Measurements from ENCODE around the gene HECW1.
"Not testable (repeated sequence)": the region's sequence is repeated elsewhere in the genome, so short reads cannot be mapped to it uniquely, and the experiment has no call there.

Gene HECW1

GRCh38 chr7:43482679-43483252 lies 370.3 kb downstream of the HECW1 start:
- no peak overlapping the region for H3K27ac ChIP-seq (ENCODE audit: low read depth, low read length)
- H3K27me3 ChIP-seq (ENCODE audit: control insufficient read depth in 1 of 2, insufficient read depth in 2 of 2, low read length in 2 of 2) = no peaks in the 10 kb centered on the region
- H3K4me3 ChIP-seq (ENCODE audit: low read depth in 1 of 2, low read length in 2 of 2) = no peak overlapping the region
- no peaks in the 10 kb centered on the region for H3K4me1 ChIP-seq (ENCODE audit: control insufficient read depth in 1 of 2, insufficient read depth in 2 of 2, low read length in 2 of 2)
- no peaks in the 10 kb centered on the region for H3K36me3 ChIP-seq (ENCODE audit: control insufficient read depth in 1 of 2, insufficient read depth in 2 of 2, low read length in 2 of 2)
- H3K9me3 ChIP-seq (ENCODE audit: control insufficient read depth in 1 of 2, low read length in 2 of 2) = no peaks in the 10 kb centered on the region
- H3K9ac ChIP-seq (ENCODE audit: low read depth in 1 of 2, low read length in 2 of 2) = no peak overlapping the region

- no peaks in the 10 kb centered on the region for H3K9me3 ChIP-seq (ENCODE audit: control insufficient read depth in 1 of 2, low read length in 2 of 2)
- peaks cover 0 to 5% of the 10 kb centered on the region in 2 donors for H3K4me1 ChIP-seq (ENCODE audit: control insufficient read depth in 1 of 2, insufficient read depth in 2 of 2, low read length in 2 of 2)
- H3K27ac ChIP-seq (ENCODE audit: low read depth, low read length) = no peak overlapping the region
- H3K36me3 ChIP-seq (ENCODE audit: control insufficient read depth in 1 of 2, insufficient read depth in 2 of 2, low read length in 2 of 2) = no peaks in the 10 kb centered on the region
- H3K9ac ChIP-seq (ENCODE audit: low read depth in 1 of 2, low read length in 2 of 2) = no peak overlapping the region
- no peaks in the 10 kb centered on the region for H3K27me3 ChIP-seq (ENCODE audit: control insufficient read depth in 1 of 2, insufficient read depth in 2 of 2, low read length in 2 of 2)
- H3K4me3 ChIP-seq (ENCODE audit: low read depth in 1 of 2, low read length in 2 of 2) = no peak overlapping the region
These were observed 372.4 kb downstream of the HECW1 start for GRCh38 chr7:43484678-43485395.

- H3K27ac ChIP-seq (ENCODE audit: low read depth, low read length) = no peak overlapping the region
- H3K27me3 ChIP-seq (ENCODE audit: control insufficient read depth in 1 of 2, insufficient read depth in 2 of 2, low read length in 2 of 2) = no peaks in the 10 kb centered on the region
- peaks cover 0 to 5% of the 10 kb centered on the region in 2 donors for H3K4me1 ChIP-seq (ENCODE audit: control insufficient read depth in 1 of 2, insufficient read depth in 2 of 2, low read length in 2 of 2)
- H3K36me3 ChIP-seq (ENCODE audit: control insufficient read depth in 1 of 2, insufficient read depth in 2 of 2, low read length in 2 of 2) = no peaks in the 10 kb centered on the region
- H3K4me3 ChIP-seq (ENCODE audit: low read depth in 1 of 2, low read length in 2 of 2) = no peak overlapping the region
- no peaks in the 10 kb centered on the region for H3K9me3 ChIP-seq (ENCODE audit: control insufficient read depth in 1 of 2, low read length in 2 of 2)
- H3K9ac ChIP-seq (ENCODE audit: low read depth in 1 of 2, low read length in 2 of 2) = no peak overlapping the region
These were observed 373.1 kb downstream of the HECW1 start for GRCh38 chr7:43485580-43485979.

- not testable (repeated sequence) for H3K4me1 ChIP-seq (ENCODE audit: control insufficient read depth in 1 of 2, insufficient read depth in 2 of 2, low read length in 2 of 2); H3K9me3 ChIP-seq (ENCODE audit: control insufficient read depth in 1 of 2, low read length in 2 of 2); H3K36me3 ChIP-seq (ENCODE audit: control insufficient read depth in 1 of 2, insufficient read depth in 2 of 2, low read length in 2 of 2); H3K4me3 ChIP-seq (ENCODE audit: low read depth in 1 of 2, low read length in 2 of 2); H3K9ac ChIP-seq (ENCODE audit: low read depth in 1 of 2, low read length in 2 of 2); H3K27ac ChIP-seq (ENCODE audit: low read depth, low read length); H3K27me3 ChIP-seq (ENCODE audit: control insufficient read depth in 1 of 2, insufficient read depth in 2 of 2, low read length in 2 of 2)
These were observed 373.6 kb downstream of the HECW1 start for GRCh38 chr7:43486008-43486407.

- Histone ChIP-seq H3K27me3 (ENCODE audit: control insufficient read depth in 1 of 2, insufficient read depth in 2 of 2, low read length in 2 of 2) (no peaks in the 10 kb centered on the region), H3K36me3 (ENCODE audit: control insufficient read depth in 1 of 2, insufficient read depth in 2 of 2, low read length in 2 of 2) (no peaks in the 10 kb centered on the region), H3K9me3 (ENCODE audit: control insufficient read depth in 1 of 2, low read length in 2 of 2) (no peaks in the 10 kb centered on the region), H3K9ac (ENCODE audit: low read depth in 1 of 2, low read length in 2 of 2) (no peak overlapping the region), H3K4me1 (ENCODE audit: control insufficient read depth in 1 of 2, insufficient read depth in 2 of 2, low read length in 2 of 2) (peaks cover 0 to 5% of the 10 kb centered on the region in 2 donors), H3K27ac (ENCODE audit: low read depth, low read length) (no peak overlapping the region), H3K4me3 (ENCODE audit: low read depth in 1 of 2, low read length in 2 of 2) (no peak overlapping the region)
These were observed 374.2 kb downstream of the HECW1 start for GRCh38 chr7:43486634-43487033.

- Histone ChIP-seq H3K9me3 (ENCODE audit: control insufficient read depth in 1 of 2, low read length in 2 of 2) (no peaks in the 10 kb centered on the region), H3K27ac (ENCODE audit: low read depth, low read length) (no peak overlapping the region), H3K27me3 (ENCODE audit: control insufficient read depth in 1 of 2, insufficient read depth in 2 of 2, low read length in 2 of 2) (no peaks in the 10 kb centered on the region)
These were observed 375.3 kb downstream of the HECW1 start for GRCh38 chr7:43487731-43488073.

GRCh38 chr7:43489257-43489656 lies 376.8 kb downstream of the HECW1 start:
- Histone ChIP-seq H3K9me3 (ENCODE audit: control insufficient read depth in 1 of 2, low read length in 2 of 2) (no peaks in the 10 kb centered on the region), H3K27ac (ENCODE audit: low read depth, low read length) (no peak overlapping the region), H3K4me3 (ENCODE audit: low read depth in 1 of 2, low read length in 2 of 2) (no peak overlapping the region), H3K9ac (ENCODE audit: low read depth in 1 of 2, low read length in 2 of 2) (no peak overlapping the region), H3K36me3 (ENCODE audit: control insufficient read depth in 1 of 2, insufficient read depth in 2 of 2, low read length in 2 of 2) (no peaks in the 10 kb centered on the region), H3K4me1 (ENCODE audit: control insufficient read depth in 1 of 2, insufficient read depth in 2 of 2, low read length in 2 of 2) (peaks cover 0 to 5% of the 10 kb centered on the region in 2 donors), H3K27me3 (ENCODE audit: control insufficient read depth in 1 of 2, insufficient read depth in 2 of 2, low read length in 2 of 2) (no peaks in the 10 kb centered on the region)

More at GRCh38 chr7:43487731-43488073, 375.3 kb downstream of the HECW1 start:
- no peaks in the 10 kb centered on the region for H3K36me3 ChIP-seq (ENCODE audit: control insufficient read depth in 1 of 2, insufficient read depth in 2 of 2, low read length in 2 of 2)
- no peak overlapping the region for H3K4me3 ChIP-seq (ENCODE audit: low read depth in 1 of 2, low read length in 2 of 2)
- no peak overlapping the region for H3K9ac ChIP-seq (ENCODE audit: low read depth in 1 of 2, low read length in 2 of 2)
- H3K4me1 ChIP-seq (ENCODE audit: control insufficient read depth in 1 of 2, insufficient read depth in 2 of 2, low read length in 2 of 2) = peaks cover 0 to 5% of the 10 kb centered on the region in 2 donors

GRCh38 chr7:43490016-43490415 lies 377.6 kb downstream of the HECW1 start:
- Histone ChIP-seq H3K36me3 (ENCODE audit: control insufficient read depth in 1 of 2, insufficient read depth in 2 of 2, low read length in 2 of 2) (no peaks in the 10 kb centered on the region), H3K9ac (ENCODE audit: low read depth in 1 of 2, low read length in 2 of 2) (no peak overlapping the region), H3K4me1 (ENCODE audit: control insufficient read depth in 1 of 2, insufficient read depth in 2 of 2, low read length in 2 of 2) (peaks cover 0 to 5% of the 10 kb centered on the region in 2 donors), H3K9me3 (ENCODE audit: control insufficient read depth in 1 of 2, low read length in 2 of 2) (no peaks in the 10 kb centered on the region), H3K27me3 (ENCODE audit: control insufficient read depth in 1 of 2, insufficient read depth in 2 of 2, low read length in 2 of 2) (no peaks in the 10 kb centered on the region), H3K27ac (ENCODE audit: low read depth, low read length) (no peak overlapping the region), H3K4me3 (ENCODE audit: low read depth in 1 of 2, low read length in 2 of 2) (no peak overlapping the region)

GRCh38 chr7:43491123-43491522 lies 378.7 kb downstream of the HECW1 start:
- H3K36me3 ChIP-seq (ENCODE audit: control insufficient read depth in 1 of 2, insufficient read depth in 2 of 2, low read length in 2 of 2) = no peaks in the 10 kb centered on the region
- peaks cover 0 to 5% of the 10 kb centered on the region in 2 donors for H3K4me1 ChIP-seq (ENCODE audit: control insufficient read depth in 1 of 2, insufficient read depth in 2 of 2, low read length in 2 of 2)
- H3K27me3 ChIP-seq (ENCODE audit: control insufficient read depth in 1 of 2, insufficient read depth in 2 of 2, low read length in 2 of 2) = no peaks in the 10 kb centered on the region
- no peak overlapping the region for H3K9ac ChIP-seq (ENCODE audit: low read depth in 1 of 2, low read length in 2 of 2)
- no peaks in the 10 kb centered on the region for H3K9me3 ChIP-seq (ENCODE audit: control insufficient read depth in 1 of 2, low read length in 2 of 2)
- H3K27ac ChIP-seq (ENCODE audit: low read depth, low read length) = no peak overlapping the region
- H3K4me3 ChIP-seq (ENCODE audit: low read depth in 1 of 2, low read length in 2 of 2) = no peak overlapping the region

GRCh38 chr7:43491984-43492383 lies 379.5 kb downstream of the HECW1 start:
- Histone ChIP-seq H3K27ac (ENCODE audit: low read depth, low read length) (no peak overlapping the region), H3K36me3 (ENCODE audit: control insufficient read depth in 1 of 2, insufficient read depth in 2 of 2, low read length in 2 of 2) (no peaks in the 10 kb centered on the region), H3K9me3 (ENCODE audit: control insufficient read depth in 1 of 2, low read length in 2 of 2) (no peaks in the 10 kb centered on the region), H3K4me3 (ENCODE audit: low read depth in 1 of 2, low read length in 2 of 2) (no peak overlapping the region), H3K4me1 (ENCODE audit: control insufficient read depth in 1 of 2, insufficient read depth in 2 of 2, low read length in 2 of 2) (peaks cover 0 to 5% of the 10 kb centered on the region in 2 donors), H3K9ac (ENCODE audit: low read depth in 1 of 2, low read length in 2 of 2) (no peak overlapping the region), H3K27me3 (ENCODE audit: control insufficient read depth in 1 of 2, insufficient read depth in 2 of 2, low read length in 2 of 2) (no peaks in the 10 kb centered on the region)

Data from duodenal mucosa (tissue), 2 donors.